Stimulated activated CD8-positive, alpha-beta memory T cell treated with anti-CD3 and anti-CD28 coated beads, Interleukin-4, amount 100 ng/mL, for 1 hour (primary cell): ENCODE data around the gene RAB5IF.
"Not testable (repeated sequence)": the region's sequence is repeated elsewhere in the genome, so short reads cannot be mapped to it uniquely, and the experiment has no call there.

Experiments
- DNase-seq, 2 donors: peaks; one replicate each; pipeline ENCODE4 v3.0.0-alpha.2; 2020; ENCODE audit warnings: low read depth in 2 of 2, low spot score in 1 of 2

RAB5IF gene

GRCh38 chr20:36585410-36586125, 20.0 kb upstream of the RAB5IF start:
- DNase-seq: no peak

DNA sequence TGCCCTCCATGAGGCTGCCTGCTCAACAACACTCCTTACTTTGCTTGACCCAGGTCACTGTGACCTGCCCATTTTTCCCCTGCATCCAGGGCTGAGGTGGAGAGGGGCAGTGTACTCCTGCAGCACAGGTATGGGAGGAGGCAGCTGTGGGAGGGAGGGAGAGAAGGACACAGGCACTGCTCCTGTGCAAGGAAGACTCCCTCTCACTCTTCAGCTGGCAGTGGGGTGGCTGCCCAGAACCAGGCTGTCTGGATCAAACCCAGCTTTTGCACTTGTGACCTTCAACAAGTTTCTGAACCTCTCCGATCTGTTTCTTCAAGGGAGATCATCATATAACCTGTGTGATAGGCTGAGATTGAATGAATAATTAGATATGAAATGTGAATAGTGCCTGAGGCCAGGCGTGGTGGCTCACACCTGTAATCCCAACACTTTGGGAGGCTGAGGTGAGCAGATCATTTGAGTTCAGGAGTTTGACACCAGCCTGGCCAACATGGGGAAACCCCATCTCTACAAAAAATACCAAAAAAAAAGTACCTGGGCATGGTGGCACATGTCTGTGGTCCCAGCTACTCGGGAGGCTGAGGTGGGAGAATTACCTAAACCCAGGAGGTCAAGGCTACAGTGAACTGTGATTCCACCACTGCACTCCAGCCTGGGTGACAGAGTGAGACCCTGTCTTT, 18.1 kb upstream of the RAB5IF start:
- no peak for DNase-seq

DNA sequence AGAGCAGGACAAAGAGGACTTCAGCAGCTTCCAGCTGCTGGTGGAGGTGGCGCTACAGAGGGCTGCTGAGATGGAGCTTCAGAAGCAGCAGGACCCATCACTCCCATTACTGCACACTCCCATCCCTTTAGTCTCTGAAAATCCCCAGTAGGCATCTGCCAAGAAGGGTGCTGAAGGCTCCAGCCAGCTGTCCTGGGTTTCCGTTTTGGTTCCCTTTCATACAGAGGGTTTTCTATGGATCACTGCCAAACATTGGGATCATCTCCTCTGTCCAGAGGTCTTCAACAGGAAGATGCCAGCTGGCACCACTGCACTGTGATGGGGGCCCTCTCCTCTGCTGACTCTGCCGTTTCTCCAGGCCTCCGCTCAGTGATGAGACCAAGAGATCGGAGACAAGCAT, 14.3 kb upstream of the RAB5IF start:
- no peak for DNase-seq

GRCh38 chr20:36591854-36592641, 13.5 kb upstream of the RAB5IF start:
- DNase-seq: no peak

- DNase-seq: no peak
These were observed 12.1 kb upstream of the RAB5IF start for GRCh38 chr20:36593347-36593929.

GRCh38 chr20:36599912-36600345, 5.7 kb upstream of the RAB5IF start:
- DNase-seq: no peak

DNA sequence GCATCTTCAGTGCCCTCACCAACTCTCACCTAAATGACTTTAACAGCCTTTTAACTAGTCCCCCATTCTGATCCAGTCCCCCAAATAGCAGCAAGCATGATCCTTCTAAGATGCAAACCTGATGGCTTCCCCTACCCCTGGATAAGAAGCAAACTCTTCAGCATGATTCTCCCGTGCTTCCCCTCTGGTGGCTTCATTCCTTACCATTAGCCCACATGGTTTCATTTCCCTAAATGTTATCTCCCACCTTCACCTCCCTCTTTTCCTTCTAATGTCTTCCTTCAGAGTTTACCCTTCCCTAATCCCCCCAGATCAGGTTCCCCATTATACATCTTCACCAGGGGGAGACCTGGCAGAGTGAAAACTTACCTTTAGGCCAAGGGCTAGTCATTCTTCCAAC, 4.0 kb upstream of the RAB5IF start:
- DNase-seq: no peak

- no peak for DNase-seq
These were observed 604 bp upstream of the RAB5IF start for GRCh38 chr20:36604952-36605398.

- DNase-seq: no peak
These were observed 833 bp downstream of the RAB5IF start for GRCh38 chr20:36606158-36607066.

DNA sequence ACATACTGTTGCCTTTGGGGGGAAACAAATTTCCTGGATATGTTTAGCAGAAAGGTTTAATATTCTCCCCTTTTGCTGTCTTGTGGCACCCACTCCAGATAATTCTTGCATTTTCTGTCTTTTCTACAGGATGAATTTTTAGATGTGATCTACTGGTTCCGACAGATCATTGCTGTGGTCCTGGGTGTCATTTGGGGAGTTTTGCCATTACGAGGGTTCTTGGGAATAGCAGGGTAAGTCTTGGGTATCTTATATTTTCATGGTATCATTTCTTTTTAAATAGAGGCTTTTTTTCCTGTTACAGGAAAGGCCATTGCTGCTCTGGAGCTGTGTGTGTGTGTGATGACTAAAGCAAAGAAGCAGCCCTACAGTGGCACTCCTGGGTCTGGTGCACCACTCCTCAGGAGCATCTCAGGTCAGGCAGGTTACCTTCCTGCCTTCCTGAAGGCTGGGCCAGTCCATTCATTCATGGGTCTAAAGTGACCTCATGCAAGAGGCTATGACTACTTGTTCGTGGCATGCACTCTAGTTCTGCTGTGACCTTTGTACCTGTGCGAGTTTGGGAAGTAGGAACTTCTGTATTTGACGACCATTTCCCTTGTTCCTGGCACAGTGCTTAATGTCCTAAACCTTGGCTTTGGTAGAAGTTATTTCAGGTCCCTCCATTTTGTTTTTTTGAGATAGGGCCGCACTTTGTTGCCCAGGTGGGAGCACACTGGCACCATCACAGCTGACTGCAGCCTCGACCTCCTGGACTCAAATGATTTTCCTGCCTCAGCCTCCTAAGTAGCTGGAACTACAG, 2.2 kb downstream of the RAB5IF start:
- no peak for DNase-seq

GRCh38 chr20:36608388-36608728, 2.8 kb downstream of the RAB5IF start:
- not testable (repeated sequence) for DNase-seq

DNA sequence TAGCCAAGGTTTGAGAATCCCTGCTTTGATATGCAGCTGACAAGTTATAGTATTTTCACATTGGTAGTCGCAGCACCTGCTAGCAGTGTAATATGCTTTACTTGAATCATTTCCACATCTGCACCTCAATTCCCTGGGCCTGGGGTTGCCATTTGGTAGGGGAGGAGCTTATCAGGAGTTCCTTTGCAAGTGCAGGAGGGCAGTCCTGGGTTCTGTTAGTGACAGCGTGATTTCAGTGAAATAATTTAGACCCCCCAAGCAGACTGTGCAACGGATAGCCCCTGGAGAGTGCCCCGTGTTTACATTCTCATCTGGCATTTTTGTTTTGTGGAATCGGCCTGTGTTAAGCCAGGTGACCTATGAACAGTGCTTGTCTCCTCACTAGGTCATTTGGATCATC, 6.0 kb downstream of the RAB5IF start:
- no peak for DNase-seq

DNA sequence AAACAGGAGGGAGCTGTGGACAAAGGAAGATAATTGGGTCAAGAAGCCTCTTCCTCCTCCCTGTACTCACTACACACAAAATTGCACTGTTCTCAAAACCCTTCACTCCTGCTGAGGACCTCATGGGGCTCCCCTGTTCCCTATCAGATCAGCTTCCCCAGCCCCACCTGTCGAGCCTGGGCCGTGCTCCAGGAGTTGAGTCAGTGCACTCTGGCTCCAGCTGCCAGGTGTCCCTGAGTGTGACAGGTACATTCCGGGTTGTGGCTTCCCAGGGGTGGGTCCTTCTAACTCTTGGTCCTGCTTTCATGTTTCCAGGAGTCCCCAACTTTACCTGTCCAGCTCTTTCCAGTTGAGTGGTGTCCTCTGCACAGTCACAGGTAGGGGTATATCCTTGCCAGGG, 8.4 kb downstream of the RAB5IF start:
- no peak for DNase-seq

GRCh38 chr20:36614781-36615557, 9.4 kb downstream of the RAB5IF start:
- DNase-seq: no peak

GRCh38 chr20:36620917-36621316, 15.3 kb downstream of the RAB5IF start:
- no peak for DNase-seq

DNA sequence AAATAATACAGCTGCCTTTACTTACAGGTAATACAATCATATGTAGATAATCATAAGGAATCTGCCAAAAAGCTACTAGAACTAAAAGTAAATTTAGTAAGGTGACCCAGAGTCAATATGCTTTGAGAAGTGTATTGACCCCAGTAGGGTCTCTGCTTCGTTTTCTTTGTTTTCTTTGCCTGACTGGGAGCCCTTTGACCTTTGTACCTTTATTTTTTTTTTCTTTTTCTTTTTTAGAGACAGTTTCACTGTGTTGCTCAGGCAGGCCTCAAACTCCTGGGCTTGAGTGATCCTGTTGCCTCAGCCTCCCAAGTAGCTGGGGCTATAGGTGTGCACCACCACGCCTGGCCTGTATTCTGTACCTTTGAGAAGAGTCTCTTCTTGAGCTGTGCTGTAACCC, 17.9 kb downstream of the RAB5IF start:
- no peak for DNase-seq

- DNase-seq: no peak
These were observed 18.7 kb downstream of the RAB5IF start for GRCh38 chr20:36624068-36624943.

DNA sequence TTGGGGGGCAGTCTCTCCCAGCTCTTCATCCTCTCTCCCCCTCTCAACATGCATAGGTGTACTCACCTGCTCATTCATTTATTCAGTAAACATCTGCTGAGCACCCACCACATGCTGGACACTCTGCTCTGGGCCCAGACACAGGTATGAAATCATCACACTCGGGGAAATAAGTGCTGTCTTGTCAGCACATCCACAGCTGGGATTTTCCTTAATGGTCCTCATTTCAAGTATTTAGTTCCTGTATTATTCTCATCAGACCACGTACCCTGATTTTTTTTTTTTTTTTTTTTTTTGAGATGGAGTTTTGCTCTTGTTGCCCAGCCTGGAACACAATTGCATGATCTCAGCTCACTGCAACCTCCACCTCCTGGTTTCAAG, 19.4 kb downstream of the RAB5IF start:
- DNase-seq: no peak
